ENCODE data around the gene CHD9.

DNA sequence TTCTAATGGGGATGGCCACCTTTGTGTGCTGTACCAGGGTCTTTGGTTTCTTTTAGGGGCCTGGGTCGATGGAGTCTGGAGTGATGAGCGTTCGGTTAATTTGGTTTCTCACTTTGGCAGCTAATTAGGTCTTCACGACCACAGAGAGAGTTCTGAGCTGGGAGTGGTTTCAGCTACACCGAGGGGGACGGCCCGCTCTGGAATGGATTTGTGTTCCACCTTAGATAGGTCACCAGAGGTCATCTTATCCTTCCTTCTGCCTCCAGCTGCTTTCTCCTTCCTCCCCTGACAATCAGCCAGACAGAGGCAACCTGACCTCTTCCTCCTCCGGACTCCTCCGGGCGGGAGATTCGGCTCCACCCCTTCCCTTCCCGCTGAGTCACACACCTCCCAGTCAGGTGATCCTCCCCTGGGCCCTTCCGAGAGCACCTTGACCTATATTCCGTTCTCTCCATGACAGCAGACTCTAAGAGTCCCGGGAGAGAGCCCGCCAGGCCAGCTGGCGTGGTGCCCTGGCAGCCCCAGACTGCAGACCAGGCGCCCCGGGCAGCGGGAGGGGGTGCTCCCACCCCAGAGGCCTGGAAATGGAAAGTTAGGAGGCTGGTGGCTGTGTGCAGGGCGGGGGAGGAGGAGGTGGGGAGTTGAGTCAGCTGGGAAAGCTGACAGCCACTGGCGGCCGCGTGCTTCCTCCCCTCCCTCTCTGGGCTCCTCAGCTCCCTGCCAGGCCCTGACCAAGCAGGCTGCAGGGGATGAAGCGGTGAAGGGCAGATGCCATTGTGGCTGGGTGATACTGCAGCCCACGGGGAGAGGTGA, 44.7 kb downstream of the CHD9 start:
- no peak for TF ChIP-seq CTCF (IDR thresholded peaks at IDR 0.05; ENCODE audit: poor library complexity, severe bottlenecking)
- no peak for TF ChIP-seq EZH2 (IDR thresholded peaks at IDR 0.05; ENCODE audit: borderline replicate concordance, insufficient read depth, low read length, poor library complexity, severe bottlenecking)
- no peak for TF ChIP-seq TAF1 (IDR thresholded peaks at IDR 0.05; ENCODE audit: low read depth)
- TF ChIP-seq MXI1 (conservative IDR thresholded peaks at IDR 0.05; ENCODE audit: poor library complexity, severe bottlenecking) = no peak
- no peak for TF ChIP-seq POLR2AphosphoS5 (IDR thresholded peaks at IDR 0.05)
- peak; percentile 8 for TF ChIP-seq REST (IDR thresholded peaks at IDR 0.05; ENCODE audit: borderline replicate concordance)
- TF ChIP-seq SMC3 (conservative IDR thresholded peaks at IDR 0.05; ENCODE audit: poor library complexity) = no peak
- no peak for TF ChIP-seq RAD21 (conservative IDR thresholded peaks at IDR 0.05)
- no peak for TF ChIP-seq EP300 (conservative IDR thresholded peaks at IDR 0.05; ENCODE audit: poor library complexity, severe bottlenecking)

Data from neural cell (in vitro differentiated cells).